ENCODE data around the gene ACSL3. TPM values are rescaled to one million over a fixed set of nuclear protein-coding genes. Genes with fewer than 3 reads are reported as not detected.

ACSL3 gene
- total RNA-seq, 1 donor from 2014 or later: 67.5 TPM

GRCh38 chr2:222919841-222920526 is 59.1 kb downstream of the ACSL3 start:
- Mint-ChIP-seq H3K27ac (no peak overlapping the region), H3K4me3 (no peak overlapping the region), H3K4me1 (peaks cover 7% of the 10 kb centered on the region), H3K27me3 (no peaks in the 10 kb centered on the region), H3K9me3 (no peaks in the 10 kb centered on the region), H3K36me3 (ENCODE audit: low read depth) (peaks cover 29% of the 10 kb centered on the region)
- intact Hi-C loops (cut with micrococcal nuclease): no loop called here
- DNase-seq: no peak

DNA sequence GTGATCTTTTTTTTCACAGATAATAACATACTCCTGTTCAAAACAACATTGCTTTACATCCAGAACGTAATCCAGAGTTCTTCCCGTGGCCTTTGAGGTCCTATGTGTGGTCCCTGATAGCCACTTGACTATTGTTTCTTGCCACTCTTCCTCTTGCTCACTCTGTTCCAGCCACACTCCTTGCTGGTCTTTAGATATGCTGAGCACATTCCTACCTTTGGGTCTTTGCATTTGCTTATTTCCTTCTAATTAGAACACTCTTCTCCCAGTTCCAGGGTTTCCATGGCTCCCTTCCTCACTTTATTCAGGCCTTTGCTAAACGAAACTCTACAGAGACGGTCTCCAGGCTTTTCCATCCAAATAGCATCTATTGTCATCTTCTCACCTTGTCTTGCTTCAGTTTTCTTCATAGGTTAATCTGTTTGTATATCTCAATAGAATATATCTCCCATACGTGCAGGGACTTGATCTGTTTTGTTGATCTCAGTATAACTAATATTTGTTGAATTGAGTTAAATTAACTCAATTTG is 59.9 kb downstream of the ACSL3 start:
- peaks cover 7% of the 10 kb centered on the region for H3K4me1 Mint-ChIP-seq
- peaks cover 33% of the 10 kb centered on the region for H3K36me3 Mint-ChIP-seq (ENCODE audit: low read depth)
- DNase-seq: no peak
- no peaks in the 10 kb centered on the region for H3K9me3 Mint-ChIP-seq
- intact Hi-C loops (cut with micrococcal nuclease): no loop called here
- no peaks in the 10 kb centered on the region for H3K27me3 Mint-ChIP-seq
- H3K4me3 Mint-ChIP-seq: no peak overlapping the region
- no peak overlapping the region for H3K27ac Mint-ChIP-seq

GRCh38 chr2:222922019-222922800 is 61.4 kb downstream of the ACSL3 start:
- no peaks in the 10 kb centered on the region for H3K9me3 Mint-ChIP-seq
- intact Hi-C loops (cut with micrococcal nuclease): no loop called here
- H3K4me1 Mint-ChIP-seq: peaks cover 7% of the 10 kb centered on the region
- no peak overlapping the region for H3K4me3 Mint-ChIP-seq
- H3K27me3 Mint-ChIP-seq: no peaks in the 10 kb centered on the region
- H3K36me3 Mint-ChIP-seq (ENCODE audit: low read depth): peaks cover 37% of the 10 kb centered on the region
- H3K27ac Mint-ChIP-seq: no peak overlapping the region
- no peak for DNase-seq

GRCh38 chr2:222926915-222927314 is 66.1 kb downstream of the ACSL3 start:
- intact Hi-C loops (cut with micrococcal nuclease): no loop called here
- Mint-ChIP-seq H3K27ac (no peak overlapping the region), H3K4me3 (no peak overlapping the region), H3K27me3 (no peaks in the 10 kb centered on the region), H3K36me3 (ENCODE audit: low read depth) (peaks cover 36% of the 10 kb centered on the region), H3K9me3 (no peaks in the 10 kb centered on the region), H3K4me1 (no peaks in the 10 kb centered on the region)
- no peak for DNase-seq

DNA sequence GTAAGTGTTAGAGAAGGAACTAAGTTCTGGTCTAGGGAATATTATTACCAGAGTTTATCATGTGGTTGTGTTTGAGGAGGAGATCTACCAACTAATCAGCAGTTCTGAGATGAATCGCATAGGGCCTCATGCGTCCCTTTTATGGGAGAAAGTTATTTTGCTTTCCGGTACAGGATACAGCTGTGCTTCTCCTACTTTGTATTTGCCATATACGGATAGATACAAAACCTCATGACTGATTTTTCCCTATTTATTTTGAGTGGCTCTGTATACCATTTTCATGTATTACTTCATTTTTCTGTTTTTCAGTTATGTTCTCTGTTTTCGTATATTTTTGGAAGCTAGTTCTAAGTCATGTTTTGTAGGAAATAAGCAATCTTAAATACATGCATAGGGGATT is 66.8 kb downstream of the ACSL3 start:
- no peak overlapping the region for H3K27ac Mint-ChIP-seq
- H3K9me3 Mint-ChIP-seq: no peaks in the 10 kb centered on the region
- intact Hi-C loops (cut with micrococcal nuclease): no loop called here
- no peak for DNase-seq
- peaks cover 33% of the 10 kb centered on the region for H3K36me3 Mint-ChIP-seq (ENCODE audit: low read depth)
- no peaks in the 10 kb centered on the region for H3K4me1 Mint-ChIP-seq
- H3K4me3 Mint-ChIP-seq: no peak overlapping the region
- no peaks in the 10 kb centered on the region for H3K27me3 Mint-ChIP-seq

DNA sequence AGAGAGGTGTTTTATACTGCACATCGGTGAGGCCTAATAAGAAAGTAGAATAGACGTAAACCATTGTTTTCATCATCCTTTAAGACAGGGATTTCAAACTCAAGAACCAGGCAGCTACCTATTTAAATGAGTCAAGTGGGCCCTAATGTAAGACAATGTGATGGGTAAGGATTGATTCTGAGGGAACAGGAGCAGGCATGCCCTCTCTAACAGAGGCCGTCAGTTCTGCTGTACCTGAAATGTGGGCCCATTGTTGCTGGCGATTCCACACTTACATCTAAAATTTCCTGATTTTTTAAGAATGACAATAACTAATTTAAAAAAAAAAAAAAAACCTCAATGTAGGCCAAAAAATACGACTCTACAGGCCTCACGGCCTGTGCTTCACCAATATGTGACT is 67.5 kb downstream of the ACSL3 start:
- Mint-ChIP-seq H3K4me1 (no peaks in the 10 kb centered on the region), H3K9me3 (no peaks in the 10 kb centered on the region), H3K4me3 (no peak overlapping the region), H3K27ac (no peak overlapping the region), H3K36me3 (ENCODE audit: low read depth) (peaks cover 33% of the 10 kb centered on the region), H3K27me3 (no peaks in the 10 kb centered on the region)
- intact Hi-C loops (cut with micrococcal nuclease): no loop called here
- no peak for DNase-seq

GRCh38 chr2:222930862-222931261 is 70.0 kb downstream of the ACSL3 start:
- Mint-ChIP-seq H3K36me3 (ENCODE audit: low read depth) (peaks cover 40% of the 10 kb centered on the region), H3K4me1 (no peaks in the 10 kb centered on the region), H3K27ac (no peak overlapping the region), H3K27me3 (no peaks in the 10 kb centered on the region), H3K9me3 (no peaks in the 10 kb centered on the region), H3K4me3 (no peak overlapping the region)
- intact Hi-C loops (cut with micrococcal nuclease): no loop called here
- DNase-seq: no peak

DNA sequence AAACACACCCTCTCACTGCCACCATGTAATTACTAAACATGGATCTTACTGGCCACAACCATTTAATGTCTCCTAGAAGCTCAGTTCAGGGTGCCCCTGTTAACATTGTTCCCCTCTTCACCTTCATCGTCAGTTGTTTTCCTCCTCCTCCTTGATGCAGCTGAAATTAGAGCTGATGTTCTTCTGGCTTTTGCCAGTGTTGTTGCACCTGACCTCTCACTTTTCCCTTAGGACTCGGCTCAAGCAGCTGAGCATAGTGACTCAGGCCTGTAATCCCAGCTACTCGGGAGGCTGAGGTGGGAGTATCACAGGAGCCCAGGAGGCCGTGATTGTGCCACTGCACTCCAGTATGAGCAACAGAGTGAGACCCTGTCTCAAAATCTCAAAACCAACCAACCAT is 70.8 kb downstream of the ACSL3 start:
- Mint-ChIP-seq H3K4me1 (no peaks in the 10 kb centered on the region), H3K4me3 (no peak overlapping the region), H3K9me3 (peaks cover 2% of the 10 kb centered on the region), H3K36me3 (ENCODE audit: low read depth) (peaks cover 44% of the 10 kb centered on the region), H3K27me3 (no peaks in the 10 kb centered on the region), H3K27ac (no peak overlapping the region)
- intact Hi-C loops (cut with micrococcal nuclease): no loop called here
- no peak for DNase-seq

DNA sequence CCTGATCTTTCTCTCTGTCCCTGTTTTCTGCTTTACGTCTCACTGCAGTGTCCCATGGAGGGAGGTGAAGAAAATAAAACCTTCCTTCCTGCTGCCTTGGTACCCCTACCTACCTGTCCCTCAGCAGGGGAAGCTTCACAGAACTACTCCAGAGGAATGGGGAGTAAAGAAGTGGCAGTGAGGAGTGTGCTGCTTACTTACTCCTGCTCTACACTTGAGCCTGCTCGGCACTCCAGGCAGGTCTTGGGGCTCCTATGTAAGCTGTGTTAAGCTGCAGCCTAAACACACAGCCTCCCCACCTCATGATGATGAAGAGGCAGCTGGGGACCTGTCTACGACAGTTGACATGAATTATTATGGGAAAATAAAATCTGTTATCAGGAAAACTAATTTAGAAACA is 72.6 kb downstream of the ACSL3 start:
- DNase-seq: no peak
- peaks cover 50% of the 10 kb centered on the region for H3K36me3 Mint-ChIP-seq (ENCODE audit: low read depth)

GRCh38 chr2:222935688-222936298 is 75.0 kb downstream of the ACSL3 start:
- H3K4me1 Mint-ChIP-seq: no peaks in the 10 kb centered on the region
- no peaks in the 10 kb centered on the region for H3K27me3 Mint-ChIP-seq
- DNase-seq: no peak
- peaks cover 48% of the 10 kb centered on the region for H3K36me3 Mint-ChIP-seq (ENCODE audit: low read depth)
- peaks cover 4% of the 10 kb centered on the region for H3K9me3 Mint-ChIP-seq
- no peak overlapping the region for H3K27ac Mint-ChIP-seq
- intact Hi-C loops (cut with micrococcal nuclease): loop anchor here (5.0 kb wide), 1 partner anchor 73 kb away; the partner anchor contains the start of gene ACSL3
- no peak overlapping the region for H3K4me3 Mint-ChIP-seq

More for the DNA sequence above, 72.6 kb downstream of the ACSL3 start:
- H3K27ac Mint-ChIP-seq: no peak overlapping the region
- peaks cover 4% of the 10 kb centered on the region for H3K9me3 Mint-ChIP-seq
- H3K4me1 Mint-ChIP-seq: no peaks in the 10 kb centered on the region
- no peaks in the 10 kb centered on the region for H3K27me3 Mint-ChIP-seq
- intact Hi-C loops (cut with micrococcal nuclease): no loop called here
- H3K4me3 Mint-ChIP-seq: no peak overlapping the region

DNA sequence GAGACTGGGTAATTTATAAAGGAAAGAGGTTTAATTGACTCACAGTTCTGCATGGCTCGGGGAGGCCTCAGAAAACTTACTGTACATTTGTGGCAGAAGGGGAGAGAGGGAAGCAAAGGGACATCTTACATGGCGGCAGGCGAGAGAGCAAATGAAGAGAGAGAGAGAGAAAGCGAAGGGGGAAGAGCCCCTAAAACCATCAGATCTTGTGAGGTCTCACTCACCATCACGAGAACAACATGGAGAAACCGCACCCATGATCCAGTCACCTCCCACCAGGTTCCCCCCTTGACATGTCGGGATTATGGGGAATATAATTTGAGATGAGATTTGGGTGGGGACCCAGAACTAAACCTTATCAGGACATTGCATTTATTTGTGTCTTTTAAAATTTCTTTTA is 75.9 kb downstream of the ACSL3 start:
- intact Hi-C loops (cut with micrococcal nuclease): loop anchor here (5.0 kb wide), 1 partner anchor 74 kb away; the partner anchor contains the start of gene ACSL3

GRCh38 chr2:222938327-222938726 is 77.5 kb downstream of the ACSL3 start:
- Mint-ChIP-seq H3K27ac (no peak overlapping the region), H3K36me3 (ENCODE audit: low read depth) (peaks cover 38% of the 10 kb centered on the region), H3K4me1 (peaks cover 2% of the 10 kb centered on the region), H3K4me3 (no peak overlapping the region), H3K9me3 (peaks cover 4% of the 10 kb centered on the region), H3K27me3 (no peaks in the 10 kb centered on the region)
- intact Hi-C loops (cut with micrococcal nuclease): loop anchor here (5.0 kb wide), 1 partner anchor 76 kb away; the partner anchor contains the start of gene ACSL3
- DNase-seq: no peak

More for the DNA sequence above, 75.9 kb downstream of the ACSL3 start:
- H3K4me3 Mint-ChIP-seq: no peak overlapping the region
- peaks cover 42% of the 10 kb centered on the region for H3K36me3 Mint-ChIP-seq (ENCODE audit: low read depth)
- no peak overlapping the region for H3K27ac Mint-ChIP-seq
- H3K4me1 Mint-ChIP-seq: no peaks in the 10 kb centered on the region
- H3K27me3 Mint-ChIP-seq: no peaks in the 10 kb centered on the region
- H3K9me3 Mint-ChIP-seq: peaks cover 4% of the 10 kb centered on the region
- DNase-seq: no peak

GRCh38 chr2:222939208-222939856 is 78.5 kb downstream of the ACSL3 start:
- peaks cover 2% of the 10 kb centered on the region for H3K4me1 Mint-ChIP-seq
- no peak overlapping the region for H3K4me3 Mint-ChIP-seq
- intact Hi-C loops (cut with micrococcal nuclease): loop anchor here (1.0 to 5.0 kb wide), 4 partner anchors 77 to 249 kb away; partner anchors contain the start of gene ACSL3
- H3K9me3 Mint-ChIP-seq: peaks cover 4% of the 10 kb centered on the region
- H3K27me3 Mint-ChIP-seq: no peaks in the 10 kb centered on the region
- no peak overlapping the region for H3K27ac Mint-ChIP-seq
- peak; percentile 91 for DNase-seq
- peaks cover 34% of the 10 kb centered on the region for H3K36me3 Mint-ChIP-seq (ENCODE audit: low read depth)
